Gastrocnemius medialis (tissue), 4 donors: ENCODE results near the gene GMPR.

Experiments
- POLR2A ChIP-seq, 2 donors: fragments of 450-650 bp; IDR thresholded peaks; one replicate each; pipeline ENCODE4 v1.6.1; 2017; ENCODE audit warnings: antibody characterized with exemption in 2 of 2, mild to moderate bottlenecking in 2 of 2, moderate library complexity in 2 of 2
- TF ChIP-seq, protein P1 (sequence below), 5 experiments: fragments of 450-650 bp in 3 of 5; fragments of 200-600 bp in 2 of 5; sonication (generic) in 2 of 5; IDR thresholded peaks in 4 of 5; conservative IDR thresholded peaks in 1 of 5; 1 replicate in 4 of 5; 2 replicates in 1 of 5; pipeline ENCODE4 v1.5.1; 2016 to 2019; ENCODE audit warnings: antibody characterized with exemption in 5 of 5, mild to moderate bottlenecking in 3 of 5, moderate library complexity in 3 of 5

DNA sequence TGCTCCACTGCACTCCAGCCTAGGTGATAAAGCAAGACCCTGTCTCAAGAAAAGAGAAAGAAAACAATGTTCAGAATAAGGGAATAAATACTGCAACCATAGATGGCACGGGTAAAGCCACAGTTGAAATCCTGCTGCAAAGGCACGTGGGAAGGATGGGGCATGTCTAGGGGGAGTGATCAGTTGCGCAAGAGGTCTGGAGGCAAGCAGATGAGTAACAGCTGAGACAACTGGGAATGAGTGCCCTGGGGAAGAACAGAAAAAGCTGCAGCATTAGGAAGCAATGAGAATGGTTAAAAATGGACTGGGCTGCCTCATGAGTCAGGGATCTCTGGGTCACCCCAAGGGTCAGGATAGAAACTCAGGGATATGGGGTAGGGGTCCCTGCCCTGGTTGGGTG lies 96.3 kb downstream of the GMPR start:
- TF ChIP-seq, protein P1, sequence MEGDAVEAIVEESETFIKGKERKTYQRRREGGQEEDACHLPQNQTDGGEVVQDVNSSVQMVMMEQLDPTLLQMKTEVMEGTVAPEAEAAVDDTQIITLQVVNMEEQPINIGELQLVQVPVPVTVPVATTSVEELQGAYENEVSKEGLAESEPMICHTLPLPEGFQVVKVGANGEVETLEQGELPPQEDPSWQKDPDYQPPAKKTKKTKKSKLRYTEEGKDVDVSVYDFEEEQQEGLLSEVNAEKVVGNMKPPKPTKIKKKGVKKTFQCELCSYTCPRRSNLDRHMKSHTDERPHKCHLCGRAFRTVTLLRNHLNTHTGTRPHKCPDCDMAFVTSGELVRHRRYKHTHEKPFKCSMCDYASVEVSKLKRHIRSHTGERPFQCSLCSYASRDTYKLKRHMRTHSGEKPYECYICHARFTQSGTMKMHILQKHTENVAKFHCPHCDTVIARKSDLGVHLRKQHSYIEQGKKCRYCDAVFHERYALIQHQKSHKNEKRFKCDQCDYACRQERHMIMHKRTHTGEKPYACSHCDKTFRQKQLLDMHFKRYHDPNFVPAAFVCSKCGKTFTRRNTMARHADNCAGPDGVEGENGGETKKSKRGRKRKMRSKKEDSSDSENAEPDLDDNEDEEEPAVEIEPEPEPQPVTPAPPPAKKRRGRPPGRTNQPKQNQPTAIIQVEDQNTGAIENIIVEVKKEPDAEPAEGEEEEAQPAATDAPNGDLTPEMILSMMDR (IDR thresholded peaks at IDR 0.05 in 4 of 5, conservative IDR thresholded peaks at IDR 0.05 in 1 of 5) = no peak
- TF ChIP-seq POLR2A (IDR thresholded peaks at IDR 0.05) = peak in 1 of 2 donors; percentile 10
